UCSD-AML1 (cell line): Measurements from ENCODE around the gene CPAMD8.
A peak's percentile ranks its signal among the peaks of the same experiment; 100 is the strongest.
"Not testable (repeated sequence)": the region's sequence is repeated elsewhere in the genome, so short reads cannot be mapped to it uniquely, and the experiment has no call there.

Source experiments
- DNase-seq: peaks from one replicate; lab custom pipeline; 2025; ENCODE audit not compliant: unreplicated experiment; lab: John Stamatoyannopoulos, UW

Gene CPAMD8

DNA sequence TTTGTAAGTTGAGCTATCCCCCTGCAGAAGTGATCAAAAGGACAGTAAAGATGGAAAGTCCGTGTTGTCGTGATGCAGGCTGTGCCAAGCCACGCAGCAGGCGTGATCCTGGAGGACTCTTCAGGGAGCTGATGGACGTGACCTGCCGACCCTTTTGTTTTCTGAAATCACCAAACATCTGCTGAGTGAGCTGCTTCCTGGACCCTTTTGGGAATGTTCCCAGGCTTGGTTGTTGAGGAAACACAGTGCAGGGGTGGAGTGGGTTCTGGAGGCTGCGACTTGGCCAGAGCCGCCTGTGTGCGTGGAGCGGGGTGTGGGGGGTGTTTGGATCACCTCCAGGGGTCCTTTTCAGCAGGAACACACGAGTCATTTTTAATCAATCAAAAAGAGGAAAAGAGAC is 15.4 kb upstream of the CPAMD8 start:
- no peak for DNase-seq

DNA sequence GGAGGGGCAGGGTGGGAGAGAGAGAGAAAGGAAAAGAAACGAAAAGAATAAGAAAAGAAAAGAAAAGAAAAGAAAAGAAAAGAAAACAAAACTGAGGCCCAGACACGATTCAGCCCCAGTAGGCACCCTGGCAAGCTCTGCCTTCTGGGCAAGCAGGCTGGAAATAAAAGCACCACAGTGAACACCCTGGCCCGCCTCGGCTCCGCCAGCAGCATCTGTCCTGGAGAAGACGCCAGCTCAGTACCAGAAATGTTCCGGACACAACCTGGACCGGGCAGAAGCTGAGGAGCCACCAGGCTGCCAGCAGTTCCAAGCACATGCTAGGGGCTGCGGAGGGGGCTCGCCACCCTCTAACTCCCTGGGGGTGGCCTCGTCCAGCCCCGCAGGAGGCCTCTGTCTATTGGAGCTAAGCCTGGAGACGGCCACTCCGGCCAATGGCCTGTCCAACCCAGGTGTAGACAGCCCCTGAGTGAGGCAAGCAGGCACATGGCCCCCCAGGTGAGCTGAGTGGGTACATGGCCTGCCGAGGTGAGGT is 11.4 kb upstream of the CPAMD8 start:
- DNase-seq: no peak

- DNase-seq: no peak
These were observed 10.6 kb upstream of the CPAMD8 start for GRCh38 chr19:17037184-17037583.

DNA sequence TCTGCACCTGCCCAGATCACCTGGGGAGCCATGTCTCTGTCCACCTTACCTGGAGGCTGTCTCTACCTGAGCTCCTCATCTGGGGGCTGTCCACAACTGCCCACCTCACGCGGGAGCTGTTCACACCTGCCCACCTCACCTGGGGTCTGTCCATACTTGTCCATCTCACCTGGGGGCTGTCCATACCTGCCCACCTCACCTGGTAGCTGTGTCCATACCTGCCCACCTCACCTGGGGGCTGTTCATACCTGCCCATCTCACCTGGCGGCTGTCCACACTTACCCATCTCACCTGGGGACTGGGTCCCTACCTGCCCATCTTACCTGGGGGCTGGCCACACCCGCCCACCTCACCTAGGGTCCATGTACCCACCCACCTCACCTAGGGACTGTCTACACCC is 10.0 kb upstream of the CPAMD8 start:
- DNase-seq: no peak

DNA sequence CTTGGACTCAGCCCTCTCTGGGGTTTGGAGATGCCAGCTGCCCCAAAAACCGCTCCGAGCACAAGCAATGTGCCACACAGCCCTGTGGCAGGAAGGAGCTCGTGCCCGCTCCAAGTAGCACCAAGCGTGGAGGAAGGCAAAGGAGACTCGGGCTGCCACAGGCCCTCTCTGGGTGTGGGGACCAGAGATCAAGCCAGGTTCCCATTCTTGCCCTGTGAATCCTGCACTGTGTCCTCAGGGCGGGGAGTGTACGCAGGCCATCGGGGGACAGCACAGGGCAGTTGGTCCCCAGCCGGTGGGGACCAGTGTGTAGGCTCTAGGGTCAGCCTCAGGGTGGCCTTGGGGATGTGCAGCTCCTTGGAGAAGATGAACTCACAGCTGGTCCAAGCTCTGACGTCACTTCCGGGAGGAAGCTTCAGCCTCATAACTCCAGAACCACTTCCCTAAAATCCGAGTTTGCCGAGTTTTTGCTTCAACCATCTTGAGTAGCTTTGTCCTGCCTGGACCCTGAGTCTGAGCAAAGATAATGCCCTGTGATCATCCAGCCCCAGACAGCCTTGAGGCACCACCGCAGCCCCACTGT is 9.3 kb upstream of the CPAMD8 start:
- peak; percentile 40 for DNase-seq

DNA sequence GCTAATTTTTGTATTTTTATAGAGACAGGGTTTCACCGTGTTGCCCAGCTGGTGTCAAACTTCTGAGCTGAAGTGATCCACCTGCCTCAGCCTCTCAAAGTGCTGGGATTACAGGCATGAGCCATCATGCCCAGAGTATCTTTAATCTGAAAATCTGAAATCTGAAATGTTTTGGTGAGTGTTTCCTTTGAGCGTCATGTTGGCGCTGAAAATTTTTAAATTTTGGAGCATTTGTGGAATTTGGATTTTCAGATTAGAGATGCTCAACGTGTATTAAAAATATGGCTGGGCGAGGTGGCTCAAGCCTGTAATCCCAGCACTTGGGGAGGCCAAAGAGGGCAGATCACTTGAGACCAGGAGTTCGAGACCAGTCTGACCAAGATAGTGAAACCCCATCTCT is 5.1 kb upstream of the CPAMD8 start:
- no peak for DNase-seq

DNA sequence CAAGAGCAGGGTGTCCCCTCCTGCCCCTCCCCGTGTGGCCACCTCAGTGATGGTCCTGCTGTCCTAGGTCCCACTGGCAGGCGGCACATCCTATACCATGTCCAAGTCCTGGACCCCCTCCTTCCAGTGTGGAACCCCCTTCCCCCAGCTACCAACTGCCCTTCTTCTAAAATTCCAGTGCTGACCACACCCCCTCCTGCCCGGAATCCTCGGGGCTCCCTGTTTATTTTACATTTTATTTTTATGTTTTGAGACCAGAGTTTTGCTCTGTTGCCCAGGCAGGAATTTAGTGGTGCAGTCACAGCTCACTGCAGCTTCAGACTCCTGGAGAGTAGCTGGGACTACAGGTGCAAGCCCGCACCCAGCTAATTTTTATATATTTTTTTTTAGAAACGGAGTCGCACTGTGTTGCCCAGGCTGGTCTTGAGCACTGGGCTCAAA is 945 bp upstream of the CPAMD8 start:
- no peak for DNase-seq

DNA sequence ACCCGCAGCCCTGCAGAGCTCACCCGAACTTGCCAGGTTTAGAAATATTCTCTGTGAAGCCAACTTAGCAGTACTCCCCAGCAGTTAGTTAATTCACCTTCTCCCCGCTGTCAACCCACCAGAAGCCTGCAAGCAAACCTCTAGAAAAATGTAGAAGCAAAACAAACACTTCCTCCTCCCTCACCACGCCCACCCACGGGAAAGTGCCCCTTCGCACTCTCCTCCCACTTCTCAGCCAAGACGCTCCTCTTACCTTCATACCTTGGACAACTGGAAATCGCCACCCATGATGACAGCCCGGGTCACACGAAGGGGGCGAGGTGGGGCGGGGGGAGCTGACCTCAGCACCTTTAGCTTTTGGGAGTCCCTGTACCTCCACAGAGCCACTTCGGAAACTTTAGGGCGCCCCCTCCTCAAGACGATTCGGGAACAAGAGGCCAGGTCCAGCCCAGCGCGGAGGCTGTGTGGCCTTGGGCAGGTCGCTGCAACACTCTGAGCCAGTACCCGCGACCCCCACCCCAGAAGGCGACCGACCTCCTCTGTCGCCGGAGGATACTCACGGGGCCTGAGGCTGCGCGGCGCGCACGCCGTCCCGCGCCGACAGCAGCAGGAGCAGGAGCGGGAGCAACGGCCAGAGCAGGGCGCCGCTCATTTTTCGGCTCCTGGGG is 485 bp downstream of the CPAMD8 start:
- no peak for DNase-seq

DNA sequence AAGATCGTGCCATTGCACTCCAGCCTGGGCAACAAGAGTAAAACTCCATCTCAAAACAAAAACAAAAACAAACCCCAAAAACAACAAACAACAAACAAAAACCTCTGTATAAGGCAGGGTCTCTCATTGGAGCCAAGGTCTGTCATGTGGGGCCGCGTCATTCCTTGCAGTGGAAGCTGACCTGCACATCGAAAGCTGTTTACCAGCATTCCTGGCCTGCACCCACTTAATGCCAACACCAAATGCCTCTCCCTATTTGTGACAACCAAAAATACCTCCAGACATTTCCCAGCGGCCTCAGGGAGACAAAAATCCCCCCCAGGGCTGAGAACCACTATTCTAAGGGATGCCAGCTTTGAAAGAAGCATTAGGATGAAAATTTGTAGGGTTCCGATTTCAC is 1.2 kb downstream of the CPAMD8 start:
- DNase-seq: no peak

GRCh38 chr19:17024941-17025340 is 1.7 kb downstream of the CPAMD8 start:
- DNase-seq: not testable (repeated sequence)

GRCh38 chr19:17023805-17024204 is 2.8 kb downstream of the CPAMD8 start:
- DNase-seq: no peak

GRCh38 chr19:17022738-17023137 is 3.9 kb downstream of the CPAMD8 start:
- no peak for DNase-seq

DNA sequence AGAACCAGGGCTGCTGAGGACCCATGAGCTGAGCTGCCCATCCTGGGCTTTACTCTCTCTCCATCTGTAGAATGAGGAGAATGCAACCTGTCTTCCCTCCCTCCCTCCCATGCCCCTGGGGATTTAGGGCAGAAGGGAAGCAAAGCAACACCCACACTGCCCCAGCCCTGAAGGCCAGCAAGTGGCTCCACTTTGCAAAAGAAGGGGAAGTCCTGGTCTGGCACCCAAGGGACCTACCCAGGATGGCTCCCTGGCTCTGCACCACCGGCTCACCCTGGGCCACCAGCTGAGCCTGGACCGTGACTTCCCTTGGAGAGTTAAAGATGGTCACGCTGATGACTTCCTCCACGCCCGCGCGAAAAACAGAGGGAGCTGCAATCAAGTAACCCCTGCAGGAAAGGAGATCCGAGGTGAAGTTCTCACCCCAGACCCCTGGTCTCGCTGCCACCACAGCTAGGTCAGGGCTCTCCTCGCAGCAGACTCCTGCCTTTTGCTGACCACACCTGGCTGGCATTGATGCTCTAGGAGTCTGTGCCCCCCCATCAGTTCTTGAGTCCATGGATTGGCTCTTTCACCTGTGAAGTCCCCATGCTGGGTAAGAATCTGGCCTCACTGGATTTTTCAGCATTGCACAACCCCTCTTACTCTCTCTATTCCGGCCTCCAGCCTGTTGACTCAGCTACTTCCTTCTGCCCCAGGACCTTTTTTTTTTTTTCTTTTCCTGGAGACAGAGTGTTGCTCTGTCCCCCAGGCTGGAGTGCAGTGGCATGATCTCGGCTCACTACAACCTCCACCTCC is 4.6 kb downstream of the CPAMD8 start:
- DNase-seq: peak; percentile 46

- DNase-seq: no peak
These were observed 5.3 kb downstream of the CPAMD8 start for GRCh38 chr19:17021328-17021727.

- DNase-seq: no peak
These were observed 5.8 kb downstream of the CPAMD8 start for GRCh38 chr19:17020823-17021222.

DNA sequence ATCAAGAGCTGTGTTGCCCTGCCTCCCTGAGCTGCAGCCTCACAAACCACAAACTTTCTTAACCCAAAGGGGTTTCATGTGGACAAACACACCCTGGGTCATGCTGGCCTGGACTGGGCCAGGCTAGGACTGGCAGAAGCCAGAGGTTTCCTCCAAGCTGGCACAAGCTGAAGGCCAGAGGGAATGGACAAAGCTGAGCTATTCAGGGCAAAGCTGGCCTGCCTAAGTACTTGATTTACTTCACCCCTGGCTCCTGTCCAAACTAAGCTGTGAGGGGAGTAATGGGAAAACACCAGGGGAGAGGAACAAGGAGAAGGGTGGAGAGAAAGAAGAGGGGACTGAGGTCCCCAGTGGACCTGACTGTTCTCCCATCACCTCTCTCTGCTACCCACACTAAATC is 6.2 kb downstream of the CPAMD8 start:
- DNase-seq: no peak

DNA sequence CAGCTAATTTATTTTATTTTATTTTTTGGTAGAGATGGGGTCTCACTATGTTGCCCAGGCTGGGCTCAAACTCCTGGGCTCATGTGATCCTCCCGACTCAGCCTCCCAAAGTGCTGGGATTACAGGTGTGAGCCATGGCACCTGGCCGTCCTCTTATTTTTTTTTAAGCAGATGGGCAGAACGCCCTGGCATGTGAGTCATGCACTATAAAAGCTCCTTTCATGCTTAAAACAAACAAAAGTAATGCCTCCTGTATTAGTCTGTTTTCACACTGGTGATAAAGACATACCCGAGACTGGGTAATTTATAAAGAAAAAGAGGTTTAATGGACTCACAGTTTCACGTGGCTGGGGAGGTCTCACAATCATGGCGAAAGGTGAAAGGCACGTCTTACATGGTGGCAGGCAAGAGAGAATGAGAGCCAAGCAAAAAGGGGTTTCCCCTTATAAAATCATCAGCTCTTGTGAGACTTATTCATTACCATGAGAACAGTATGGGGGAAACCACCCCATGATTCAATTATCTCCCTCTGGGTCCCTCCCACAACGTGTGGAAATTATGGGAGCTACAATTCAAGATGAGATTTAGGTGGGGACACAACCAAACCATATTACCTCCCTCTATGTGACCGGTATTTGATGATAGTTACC is 12.3 kb downstream of the CPAMD8 start:
- not testable (repeated sequence) for DNase-seq

- DNase-seq: no peak
These were observed 15.1 kb downstream of the CPAMD8 start for GRCh38 chr19:17011485-17011884.

DNA sequence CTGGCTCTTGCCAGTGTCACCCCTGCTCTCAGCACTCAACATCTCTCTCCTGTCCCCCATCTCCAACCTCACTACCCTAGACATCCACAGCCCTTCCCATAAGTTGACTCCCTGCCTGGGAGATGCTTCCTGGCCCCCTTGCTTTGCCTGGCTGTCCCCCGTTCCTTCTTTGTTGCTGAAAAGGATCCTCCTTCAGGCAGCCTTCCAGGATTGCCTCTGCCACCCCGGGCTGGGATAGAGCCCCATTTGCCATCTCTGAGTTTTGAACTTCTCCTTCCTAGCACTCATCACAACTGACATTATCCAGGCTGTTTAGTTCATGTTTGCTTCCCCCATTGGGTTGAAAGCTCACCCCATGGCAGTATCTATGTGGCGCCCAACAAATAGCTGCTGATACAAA is 20.0 kb downstream of the CPAMD8 start:
- DNase-seq: no peak

DNA sequence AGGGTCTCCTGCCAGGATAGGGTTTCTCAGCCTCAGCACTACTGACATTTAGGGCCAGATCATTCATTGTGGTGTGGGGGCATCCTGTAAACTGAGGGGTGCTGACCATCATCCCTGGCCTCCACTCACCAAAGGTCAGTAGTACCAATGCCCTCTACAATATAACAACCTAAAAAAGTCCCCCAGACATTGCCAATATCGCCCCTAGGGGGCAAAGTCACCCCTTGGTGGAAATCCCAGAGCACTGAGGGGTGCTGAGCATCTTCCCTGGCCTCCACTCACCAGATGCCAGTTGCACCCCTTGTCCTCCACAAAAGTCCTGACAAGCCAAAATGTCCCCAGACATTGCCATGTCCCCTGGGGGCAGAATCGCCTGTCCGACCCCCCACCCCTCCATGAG is 21.6 kb downstream of the CPAMD8 start:
- DNase-seq: no peak

DNA sequence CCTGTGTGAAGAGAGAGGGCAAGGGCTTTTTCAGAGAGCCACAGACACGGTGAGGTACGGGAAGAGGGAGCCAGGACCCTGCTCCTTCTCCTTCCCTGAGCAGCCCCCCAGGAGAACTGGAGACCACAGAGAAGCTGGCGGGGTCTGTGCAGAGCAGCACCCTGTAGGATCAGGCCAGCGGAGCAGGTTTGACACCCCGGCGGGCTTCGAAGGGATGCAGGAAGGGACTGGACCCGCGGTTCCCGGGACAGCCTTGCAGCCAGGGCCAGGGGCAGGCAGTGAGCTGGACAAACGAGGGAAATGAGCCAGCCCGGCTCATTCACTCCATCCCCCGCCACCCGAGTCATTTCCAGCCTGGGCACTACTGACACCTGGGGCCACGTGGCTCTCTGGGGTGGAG is 22.2 kb downstream of the CPAMD8 start:
- DNase-seq: no peak

DNA sequence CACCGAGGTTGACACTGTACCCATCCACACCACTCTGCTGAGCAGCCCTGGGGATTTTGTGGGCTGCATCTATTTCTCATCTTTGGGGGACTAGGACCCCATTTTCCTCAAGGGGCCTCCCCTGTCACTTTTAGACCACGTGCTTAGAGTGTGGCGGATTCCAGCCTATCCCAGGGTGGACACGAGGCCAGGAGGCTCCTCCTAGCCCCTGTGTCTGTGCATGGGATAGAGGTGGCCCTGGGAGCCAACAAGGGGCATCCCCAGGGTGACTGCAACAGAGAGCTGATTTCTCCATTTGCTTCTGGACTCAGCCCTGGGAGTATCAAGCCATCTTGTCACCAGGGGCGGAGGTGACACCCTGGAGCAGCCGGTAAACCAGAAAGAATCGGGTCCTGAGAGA is 24.2 kb downstream of the CPAMD8 start:
- no peak for DNase-seq
